GM06990 (cell line): ENCODE results near the gene GOLGA3.
A peak's percentile ranks its signal among the peaks of the same experiment; 100 is the strongest.
"Not testable (repeated sequence)": the region's sequence is repeated elsewhere in the genome, so short reads cannot be mapped to it uniquely, and the experiment has no call there.

ENCODE experiments used
- DNase-seq: peaks from one replicate; pipeline ENCODE4 v3.0.0-alpha.2; 2011; ENCODE audit not compliant: insufficient read length; ENCODE audit errors: extremely low read depth
- H3K27me3 ChIP-seq: replicated peaks from 2 replicates; pipeline ENCODE4 v1.6.0; 2011; ENCODE audit warnings: low read length; ENCODE audit not compliant: control insufficient read depth, insufficient read depth
- H3K36me3 ChIP-seq: 2 replicates; pipeline ENCODE4 v1.5.1; 2011; ENCODE audit warnings: low read length; ENCODE audit not compliant: control insufficient read depth, insufficient read depth
- H3K4me3 ChIP-seq: replicated peaks from 2 replicates; pipeline ENCODE4 v1.5.1; 2011; ENCODE audit warnings: low read depth, mild to moderate bottlenecking, control low read depth, low read length
- TF ChIP-seq, protein P1 (sequence below): IDR thresholded peaks from 2 replicates; pipeline ENCODE4 v1.5.1; 2011; ENCODE audit warnings: low read length, control low read depth, mild to moderate bottlenecking, inconsistent platforms; ENCODE audit not compliant: insufficient read depth, poor library complexity, severe bottlenecking

Gene GOLGA3

GRCh38 chr12:132812631-132813305, 15.9 kb downstream of the GOLGA3 start:
- Histone ChIP-seq H3K27me3 (no peaks in the 10 kb centered on the region), H3K4me3 (no peak overlapping the region), H3K36me3 (peaks cover 38% of the 10 kb centered on the region)
- DNase-seq: no peak
- TF ChIP-seq, protein P1, sequence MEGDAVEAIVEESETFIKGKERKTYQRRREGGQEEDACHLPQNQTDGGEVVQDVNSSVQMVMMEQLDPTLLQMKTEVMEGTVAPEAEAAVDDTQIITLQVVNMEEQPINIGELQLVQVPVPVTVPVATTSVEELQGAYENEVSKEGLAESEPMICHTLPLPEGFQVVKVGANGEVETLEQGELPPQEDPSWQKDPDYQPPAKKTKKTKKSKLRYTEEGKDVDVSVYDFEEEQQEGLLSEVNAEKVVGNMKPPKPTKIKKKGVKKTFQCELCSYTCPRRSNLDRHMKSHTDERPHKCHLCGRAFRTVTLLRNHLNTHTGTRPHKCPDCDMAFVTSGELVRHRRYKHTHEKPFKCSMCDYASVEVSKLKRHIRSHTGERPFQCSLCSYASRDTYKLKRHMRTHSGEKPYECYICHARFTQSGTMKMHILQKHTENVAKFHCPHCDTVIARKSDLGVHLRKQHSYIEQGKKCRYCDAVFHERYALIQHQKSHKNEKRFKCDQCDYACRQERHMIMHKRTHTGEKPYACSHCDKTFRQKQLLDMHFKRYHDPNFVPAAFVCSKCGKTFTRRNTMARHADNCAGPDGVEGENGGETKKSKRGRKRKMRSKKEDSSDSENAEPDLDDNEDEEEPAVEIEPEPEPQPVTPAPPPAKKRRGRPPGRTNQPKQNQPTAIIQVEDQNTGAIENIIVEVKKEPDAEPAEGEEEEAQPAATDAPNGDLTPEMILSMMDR: no peak

GRCh38 chr12:132809391-132809790, 19.3 kb downstream of the GOLGA3 start:
- not testable (repeated sequence) for DNase-seq, H3K4me3 ChIP-seq, H3K27me3 ChIP-seq
- TF ChIP-seq, protein P1: peak; percentile 38
- H3K36me3 ChIP-seq: peaks cover 41% of the 10 kb centered on the region

- Histone ChIP-seq H3K4me3 (no peak overlapping the region), H3K36me3 (peaks cover 41% of the 10 kb centered on the region), H3K27me3 (no peaks in the 10 kb centered on the region)
- TF ChIP-seq, protein P1: no peak
- no peak for DNase-seq
Observed at GRCh38 chr12:132807295-132808092, 21.2 kb downstream of the GOLGA3 start.

DNA sequence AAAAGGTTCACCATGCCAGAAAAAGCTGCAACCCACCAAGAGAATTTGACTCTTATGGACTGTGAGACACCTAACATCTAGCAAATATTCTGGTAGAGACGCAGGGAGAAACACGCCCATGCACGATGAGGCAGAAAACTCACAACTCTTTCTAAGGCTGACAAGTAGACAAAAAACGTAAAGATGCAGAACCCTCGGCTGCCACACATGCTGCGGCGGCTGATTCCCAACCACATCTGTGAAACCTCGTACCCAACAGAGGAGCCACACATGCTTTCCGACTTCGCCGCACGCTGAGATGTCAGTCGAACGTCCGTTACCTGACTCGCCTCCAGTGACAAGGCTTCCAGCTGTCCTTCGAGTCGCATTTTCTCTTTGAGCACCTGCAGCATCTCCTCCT, 21.8 kb downstream of the GOLGA3 start:
- H3K4me3 ChIP-seq: no peak overlapping the region
- no peaks in the 10 kb centered on the region for H3K27me3 ChIP-seq
- no peak for DNase-seq
- TF ChIP-seq, protein P1: no peak
- peaks cover 38% of the 10 kb centered on the region for H3K36me3 ChIP-seq

GRCh38 chr12:132804426-132804861, 24.2 kb downstream of the GOLGA3 start:
- Histone ChIP-seq H3K36me3 (peaks cover 51% of the 10 kb centered on the region), H3K27me3 (no peaks in the 10 kb centered on the region), H3K4me3 (no peak overlapping the region)
- TF ChIP-seq, protein P1: no peak
- no peak for DNase-seq
